Measurements from ENCODE around the gene SENP1. TPM values are rescaled to one million over a fixed set of nuclear protein-coding genes. Genes with fewer than 3 reads are reported as not detected.

The SENP1 gene
- total and polyA plus RNA-seq, 2 of the 13 experiments (the other 11 are each of a cell fraction or from before 2014, with no cell fraction given) = 14.0 to 20.2 TPM

DNA sequence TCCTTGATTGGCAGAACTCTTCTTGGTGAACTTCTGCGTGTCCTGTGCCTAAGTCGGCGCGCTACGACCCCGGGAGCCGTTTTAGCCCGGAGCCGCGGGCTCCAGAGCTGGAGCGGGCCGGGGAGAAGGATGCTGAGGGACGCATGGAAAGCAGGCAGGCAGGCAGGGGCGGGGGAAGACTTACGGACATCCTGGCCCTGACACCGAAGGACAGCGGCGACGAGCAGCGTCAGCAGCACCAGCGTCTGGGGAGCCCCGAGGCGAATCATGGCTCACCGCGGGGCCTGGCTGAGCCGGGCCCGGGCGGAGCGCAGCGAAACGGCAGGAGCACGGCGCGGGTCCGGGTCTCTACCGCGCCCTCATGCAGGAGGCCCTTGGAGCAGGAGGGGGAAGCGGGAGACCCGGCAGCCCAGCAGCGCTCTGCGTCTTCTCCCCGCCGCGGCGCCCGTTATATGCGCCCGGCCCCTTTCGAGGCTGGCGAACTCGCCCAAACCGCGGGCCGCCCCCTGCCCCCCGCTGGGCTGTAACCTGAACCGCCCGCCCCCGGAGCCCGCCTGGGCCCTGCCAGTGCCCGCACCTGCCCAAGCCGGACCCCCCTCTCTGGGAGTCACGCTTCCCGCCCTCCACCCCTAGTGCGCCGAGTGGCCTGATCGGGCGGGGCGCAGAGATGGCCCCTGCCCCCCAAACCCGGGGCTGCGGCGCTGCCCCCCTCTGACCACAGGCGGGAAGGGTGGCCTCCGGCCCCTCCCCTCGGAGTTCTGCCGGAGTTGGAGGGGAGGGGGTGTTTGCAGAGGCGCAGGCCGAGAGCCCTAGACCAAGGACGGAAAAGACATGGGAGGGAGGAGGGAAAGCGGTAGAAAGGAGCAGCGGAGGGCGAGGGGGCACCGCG lies 101.6 kb downstream of the SENP1 start, which contains the start of gene COL2A1:
COL2A1 (minus strand) TSS at position 424 of the 889 bp plus-strand sequence; CDS start at position 269, 155 bp downstream.
- CTCF ChIA-PET (ENCODE audit: low intra/inter-chr PET ratio, low total read pairs) = no interaction called here
- H3K4me3 ChIP-seq (replicated peaks in 1 of 3; ENCODE audit: insufficient read depth in 1 of 3, low read depth in 2 of 3, low read length in 3 of 3) = peak within 1 kb of the TSS; percentile 40 to 64 (median 50); a peak in 5 of 6 replicates
- no peak within 1 kb of the TSS for H2AFZ ChIP-seq (ENCODE audit: low read length)
- H3K79me2 ChIP-seq (ENCODE audit: insufficient read depth, low read length) = no peaks in the 10 kb centered on the region
- POLR2A ChIA-PET = interaction anchor here (1.4 kb wide), 1 partner anchor 18 kb away, joined by 3 read pairs; no protein-coding TSS in a partner anchor
- H3K9me3 ChIP-seq (ENCODE audit: low read length) = no peaks in the 10 kb centered on the region
- H3K36me3 ChIP-seq (replicated peaks in 1 of 2; ENCODE audit: control insufficient read depth in 1 of 2, insufficient read depth in 2 of 2, low read length in 2 of 2) = no peaks in the 10 kb centered on the region
- peaks cover 6 to 53% of the 10 kb centered on the region in 2 experiments for H3K27me3 ChIP-seq (ENCODE audit: control insufficient read depth in 1 of 2, insufficient read depth in 2 of 2, low read length in 2 of 2)
- peak; percentile 73 for ATAC-seq
- in situ Hi-C loops (cut with HindIII; ENCODE audit: extremely low pct_ligation_motif_present, low pct_unique_long_range_greater_than_20kb) = no loop called here
- no peaks in the 10 kb centered on the region for H4K20me1 ChIP-seq (ENCODE audit: insufficient read depth, low read length)
- no peak for DNase-seq (ENCODE audit: low spot score)
- intact Hi-C loops (cut with micrococcal nuclease; ENCODE audit: unreplicated experiment) = loop anchor here (2.0 to 10.0 kb wide), 2 partner anchors 19 to 101 kb away; partner anchors contain the start of gene SENP1
- H3K4me1 ChIP-seq (ENCODE audit: insufficient read depth, low read length) = peaks cover 57% of the 10 kb centered on the region
- H3K4me2 ChIP-seq (ENCODE audit: low read depth, low read length) = peak within 1 kb of the TSS; percentile 73
- no peak within 1 kb of the TSS; the same call in 1 of the 2 replicates for H3K9ac ChIP-seq (ENCODE audit: insufficient read depth, low read depth, low read length)
- FAIRE-seq = no peak
- no TSS peak for BruUV-seq (replicated peaks)
- 1% methylated on average over 19 of the region's 83 CpGs for WGBS (ENCODE audit: low lambda C conversion rate)
- no peak within 1 kb of the TSS for H3K27ac ChIP-seq (ENCODE audit: extremely low read length, insufficient read depth, low read length)
- TF ChIP-seq LCORL (IDR thresholded peaks at IDR 0.05) = no peak
- peak; percentile 80 for TF ChIP-seq LCORL (CRISPR knock-in tag; IDR thresholded peaks at IDR 0.05)
- TF ChIP-seq PBX2 (CRISPR knock-in tag; IDR thresholded peaks at IDR 0.05) = no peak
- TF ChIP-seq, protein P1, sequence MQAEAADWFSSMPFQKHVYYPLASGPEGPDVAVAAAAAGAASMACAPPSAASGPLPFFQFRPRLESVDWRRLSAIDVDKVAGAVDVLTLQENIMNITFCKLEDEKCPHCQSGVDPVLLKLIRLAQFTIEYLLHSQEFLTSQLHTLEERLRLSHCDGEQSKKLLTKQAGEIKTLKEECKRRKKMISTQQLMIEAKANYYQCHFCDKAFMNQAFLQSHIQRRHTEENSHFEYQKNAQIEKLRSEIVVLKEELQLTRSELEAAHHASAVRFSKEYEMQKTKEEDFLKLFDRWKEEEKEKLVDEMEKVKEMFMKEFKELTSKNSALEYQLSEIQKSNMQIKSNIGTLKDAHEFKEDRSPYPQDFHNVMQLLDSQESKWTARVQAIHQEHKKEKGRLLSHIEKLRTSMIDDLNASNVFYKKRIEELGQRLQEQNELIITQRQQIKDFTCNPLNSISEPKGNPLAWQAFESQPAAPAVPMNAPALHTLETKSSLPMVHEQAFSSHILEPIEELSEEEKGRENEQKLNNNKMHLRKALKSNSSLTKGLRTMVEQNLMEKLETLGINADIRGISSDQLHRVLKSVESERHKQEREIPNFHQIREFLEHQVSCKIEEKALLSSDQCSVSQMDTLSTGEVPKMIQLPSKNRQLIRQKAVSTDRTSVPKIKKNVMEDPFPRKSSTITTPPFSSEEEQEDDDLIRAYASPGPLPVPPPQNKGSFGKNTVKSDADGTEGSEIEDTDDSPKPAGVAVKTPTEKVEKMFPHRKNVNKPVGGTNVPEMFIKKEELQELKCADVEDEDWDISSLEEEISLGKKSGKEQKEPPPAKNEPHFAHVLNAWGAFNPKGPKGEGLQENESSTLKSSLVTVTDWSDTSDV (CRISPR knock-in tag; IDR thresholded peaks at IDR 0.05) = 0 out of 2 replicates have a peak, but pooled peaks have one; percentile 25
- TF ChIP-seq SYNCRIP (IDR thresholded peaks at IDR 0.05; ENCODE audit: insufficient read depth, low read depth, low read length) = no peak
- no peak for TF ChIP-seq POLR2AphosphoS2 (IDR thresholded peaks at IDR 0.05; ENCODE audit: low read depth, low read length)
- no peak for TF ChIP-seq TCF7 (IDR thresholded peaks at IDR 0.05; ENCODE audit: low read depth)
- TF ChIP-seq, protein P2, sequence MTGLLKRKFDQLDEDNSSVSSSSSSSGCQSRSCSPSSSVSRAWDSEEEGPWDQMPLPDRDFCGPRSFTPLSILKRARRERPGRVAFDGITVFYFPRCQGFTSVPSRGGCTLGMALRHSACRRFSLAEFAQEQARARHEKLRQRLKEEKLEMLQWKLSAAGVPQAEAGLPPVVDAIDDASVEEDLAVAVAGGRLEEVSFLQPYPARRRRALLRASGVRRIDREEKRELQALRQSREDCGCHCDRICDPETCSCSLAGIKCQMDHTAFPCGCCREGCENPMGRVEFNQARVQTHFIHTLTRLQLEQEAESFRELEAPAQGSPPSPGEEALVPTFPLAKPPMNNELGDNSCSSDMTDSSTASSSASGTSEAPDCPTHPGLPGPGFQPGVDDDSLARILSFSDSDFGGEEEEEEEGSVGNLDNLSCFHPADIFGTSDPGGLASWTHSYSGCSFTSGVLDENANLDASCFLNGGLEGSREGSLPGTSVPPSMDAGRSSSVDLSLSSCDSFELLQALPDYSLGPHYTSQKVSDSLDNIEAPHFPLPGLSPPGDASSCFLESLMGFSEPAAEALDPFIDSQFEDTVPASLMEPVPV (CRISPR knock-in tag; IDR thresholded peaks at IDR 0.05) = 0 out of 2 replicates have a peak, but pooled peaks have one; percentile 11
- TF ChIP-seq POLR2G (IDR thresholded peaks at IDR 0.05; ENCODE audit: low read depth, low read length) = peak; percentile 79
- TF ChIP-seq ZNF772 (CRISPR knock-in tag; IDR thresholded peaks at IDR 0.05) = 0 out of 2 replicates have a peak, but pooled peaks have one; percentile 20
- TF ChIP-seq STAT5B (CRISPR knock-in tag; IDR thresholded peaks at IDR 0.05) = no peak
- no peak for TF ChIP-seq ZNF672 (CRISPR knock-in tag; IDR thresholded peaks at IDR 0.05)
- no peak for TF ChIP-seq JUN (CRISPR knock-in tag; IDR thresholded peaks at IDR 0.05)
- TF ChIP-seq NR2F1 (CRISPR knock-in tag; IDR thresholded peaks at IDR 0.05) = no peak
- no peak for TF ChIP-seq NFIC (IDR thresholded peaks at IDR 0.05; ENCODE audit: low read length)
- TF ChIP-seq AGO1 (IDR thresholded peaks at IDR 0.05; ENCODE audit: low read depth, low read length, poor library complexity, severe bottlenecking) = no peak
- TF ChIP-seq ZNF572 (CRISPR knock-in tag; IDR thresholded peaks at IDR 0.05) = no peak
- TF ChIP-seq TARDBP (CRISPR knock-in tag; IDR thresholded peaks at IDR 0.05) = peak; percentile 69; the same call in 1 of the 2 replicates
- 0 out of 2 replicates have a peak, but pooled peaks have one; percentile 46 for TF ChIP-seq ZNF430 (CRISPR knock-in tag; IDR thresholded peaks at IDR 0.05)

Measured in HepG2 (cell line).